Heart left ventricle (tissue), 13 donors: ENCODE results near the gene CMIP.

Experiments
- POLR2A ChIP-seq, 2 donors: fragments of 450-650 bp; IDR thresholded peaks; one replicate each; pipeline ENCODE4 v1.6.1; 2017; ENCODE audit warnings: antibody characterized with exemption in 2 of 2, mild to moderate bottlenecking in 2 of 2, moderate library complexity in 2 of 2
- TF ChIP-seq, protein P1 (sequence below), 12 donors: fragments of 200-600 bp; sonication (generic) in 4 of 12; IDR thresholded peaks; one replicate each; pipeline versions ENCODE4 v1.5.0 to v1.8.0; 2018 to 2022; ENCODE audit warnings: antibody characterized with exemption in 12 of 12, mild to moderate bottlenecking in 5 of 12
- donor health status: ischemic (EF 13 %, LVEDD 7.1; RV severe dilation, severe dysfunction).
- donor health status: DM: no; HTN: yes; CAD: no.
- donor health status: DM: no; HTN: no; CAD: no.
- donor health status: ischemic (EF 25% LVEDD 6.9; RV normal size, moderate dysfunction).
- donor health status: ischemic (EF 25% LVEDD 5.7; RV mildly dilated, moderate dysfunction).
- donor health status: ischemic (EF 35%, LVEDD 5.7; RV mildly dilated, moderate dysfunction).
- donor health status: nonischemic (EF 11% LVEDD 7.7; RV severe dilation, severe dysfunction).
- donor health status: DM: yes; HTN: yes; CAD: no.
- donor health status: PGD.
- donor health status: ischemic (EF 29% LVEDD 5.4; RV normal size, mild dysfunction).
- donor health status: nonischemic (EF 23%, LVEDD 6.1; RV moderate dilation, normal function).

DNA sequence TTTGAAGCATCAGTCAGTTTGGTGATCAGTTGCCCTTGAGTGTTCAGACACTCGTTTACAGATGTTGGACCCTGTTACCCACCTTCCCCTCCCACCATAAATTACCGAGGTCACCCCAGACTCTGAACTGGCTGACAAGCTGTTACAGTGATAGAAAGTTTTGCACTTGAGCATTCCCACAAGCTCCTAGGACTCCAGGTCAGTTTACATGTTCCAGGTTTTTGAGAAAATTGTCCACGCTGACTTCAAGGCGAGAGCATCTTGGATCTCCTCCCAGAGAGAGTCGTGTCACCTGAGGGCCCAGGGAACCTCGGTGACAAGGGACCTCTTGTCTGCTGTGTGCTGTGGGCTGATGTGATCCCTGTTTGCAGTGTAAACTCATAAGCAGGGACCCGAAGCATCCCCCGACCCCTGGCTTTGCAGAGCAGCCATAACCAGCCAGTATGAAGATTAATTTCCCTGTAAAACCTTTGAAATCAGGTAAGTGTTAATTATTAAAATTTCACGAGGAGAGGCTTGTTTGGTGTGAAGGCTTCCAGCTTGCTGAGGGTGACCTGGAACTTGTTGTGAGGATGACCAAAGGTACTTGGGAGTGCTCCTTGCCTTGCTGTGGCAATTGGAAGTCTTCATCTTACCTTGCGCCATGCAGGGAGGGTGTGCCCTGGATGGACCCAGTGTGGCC is 91.2 kb downstream of the CMIP start:
- no peak for TF ChIP-seq POLR2A (IDR thresholded peaks at IDR 0.05)
- TF ChIP-seq, protein P1, sequence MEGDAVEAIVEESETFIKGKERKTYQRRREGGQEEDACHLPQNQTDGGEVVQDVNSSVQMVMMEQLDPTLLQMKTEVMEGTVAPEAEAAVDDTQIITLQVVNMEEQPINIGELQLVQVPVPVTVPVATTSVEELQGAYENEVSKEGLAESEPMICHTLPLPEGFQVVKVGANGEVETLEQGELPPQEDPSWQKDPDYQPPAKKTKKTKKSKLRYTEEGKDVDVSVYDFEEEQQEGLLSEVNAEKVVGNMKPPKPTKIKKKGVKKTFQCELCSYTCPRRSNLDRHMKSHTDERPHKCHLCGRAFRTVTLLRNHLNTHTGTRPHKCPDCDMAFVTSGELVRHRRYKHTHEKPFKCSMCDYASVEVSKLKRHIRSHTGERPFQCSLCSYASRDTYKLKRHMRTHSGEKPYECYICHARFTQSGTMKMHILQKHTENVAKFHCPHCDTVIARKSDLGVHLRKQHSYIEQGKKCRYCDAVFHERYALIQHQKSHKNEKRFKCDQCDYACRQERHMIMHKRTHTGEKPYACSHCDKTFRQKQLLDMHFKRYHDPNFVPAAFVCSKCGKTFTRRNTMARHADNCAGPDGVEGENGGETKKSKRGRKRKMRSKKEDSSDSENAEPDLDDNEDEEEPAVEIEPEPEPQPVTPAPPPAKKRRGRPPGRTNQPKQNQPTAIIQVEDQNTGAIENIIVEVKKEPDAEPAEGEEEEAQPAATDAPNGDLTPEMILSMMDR (IDR thresholded peaks at IDR 0.05), result no peak
